Nephron progenitor cell (in vitro differentiated cells): Measurements from ENCODE around the gene VSNL1.

Experiments used
- DNase-seq: peaks from one replicate; pipeline ENCODE4 v3.0.0; 2021
- H3K27ac Mint-ChIP-seq: 2 replicates; pipeline ENCODE4 v1.8.0; 2021; ENCODE audit warnings: mild to moderate bottlenecking, moderate library complexity, mixed read lengths
- H3K27me3 Mint-ChIP-seq: 2 replicates; pipeline ENCODE4 v1.8.0; 2021; ENCODE audit warnings: mild to moderate bottlenecking, low read depth, mixed read lengths; ENCODE audit not compliant: poor library complexity
- H3K36me3 Mint-ChIP-seq: 2 replicates; pipeline ENCODE4 v1.8.0; 2021; ENCODE audit warnings: low read depth, mixed read lengths
- H3K4me1 Mint-ChIP-seq: 2 replicates; pipeline ENCODE4 v1.8.0; 2021; ENCODE audit warnings: mixed read lengths
- H3K4me3 Mint-ChIP-seq: 2 replicates; pipeline ENCODE4 v1.8.0; 2021; ENCODE audit warnings: mild to moderate bottlenecking, moderate library complexity, mixed read lengths
- H3K9me3 Mint-ChIP-seq: 2 replicates; pipeline ENCODE4 v1.8.0; 2021; ENCODE audit warnings: mild to moderate bottlenecking, moderate library complexity, mixed read lengths
- TF ChIP-seq, protein P1 (sequence below): fragments of 200-600 bp; sonication (generic); IDR thresholded peaks from 2 replicates; pipeline ENCODE4 v1.5.0; 2021; ENCODE audit warnings: antibody characterized with exemption

The VSNL1 gene

DNA sequence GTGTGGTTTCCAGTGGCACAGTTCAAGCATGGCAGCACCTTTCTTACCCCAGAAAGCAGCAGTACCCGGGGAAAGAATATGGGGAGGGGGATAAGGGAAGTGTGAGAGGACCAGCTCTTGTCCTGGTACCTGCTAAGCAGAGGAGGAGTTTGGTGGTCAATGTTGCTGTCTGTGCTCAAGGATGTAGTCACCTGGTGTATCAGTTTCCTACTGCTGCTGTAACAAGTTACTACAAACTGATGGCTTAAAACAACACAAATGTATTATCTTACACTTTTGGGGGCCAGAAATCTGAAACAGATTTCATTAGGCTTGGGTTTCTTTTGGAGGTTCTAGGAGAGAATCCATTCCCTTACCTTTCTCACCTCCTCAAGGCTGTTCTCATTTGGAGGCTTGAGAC is 77.5 kb downstream of the VSNL1 start:
- DNase-seq: no peak
- Mint-ChIP-seq H3K36me3 (no peaks in the 10 kb centered on the region), H3K9me3 (no peaks in the 10 kb centered on the region), H3K27ac (no peak overlapping the region), H3K27me3 (peaks cover 5% of the 10 kb centered on the region), H3K4me3 (no peak overlapping the region), H3K4me1 (peaks cover 7% of the 10 kb centered on the region)
- TF ChIP-seq, protein P1, sequence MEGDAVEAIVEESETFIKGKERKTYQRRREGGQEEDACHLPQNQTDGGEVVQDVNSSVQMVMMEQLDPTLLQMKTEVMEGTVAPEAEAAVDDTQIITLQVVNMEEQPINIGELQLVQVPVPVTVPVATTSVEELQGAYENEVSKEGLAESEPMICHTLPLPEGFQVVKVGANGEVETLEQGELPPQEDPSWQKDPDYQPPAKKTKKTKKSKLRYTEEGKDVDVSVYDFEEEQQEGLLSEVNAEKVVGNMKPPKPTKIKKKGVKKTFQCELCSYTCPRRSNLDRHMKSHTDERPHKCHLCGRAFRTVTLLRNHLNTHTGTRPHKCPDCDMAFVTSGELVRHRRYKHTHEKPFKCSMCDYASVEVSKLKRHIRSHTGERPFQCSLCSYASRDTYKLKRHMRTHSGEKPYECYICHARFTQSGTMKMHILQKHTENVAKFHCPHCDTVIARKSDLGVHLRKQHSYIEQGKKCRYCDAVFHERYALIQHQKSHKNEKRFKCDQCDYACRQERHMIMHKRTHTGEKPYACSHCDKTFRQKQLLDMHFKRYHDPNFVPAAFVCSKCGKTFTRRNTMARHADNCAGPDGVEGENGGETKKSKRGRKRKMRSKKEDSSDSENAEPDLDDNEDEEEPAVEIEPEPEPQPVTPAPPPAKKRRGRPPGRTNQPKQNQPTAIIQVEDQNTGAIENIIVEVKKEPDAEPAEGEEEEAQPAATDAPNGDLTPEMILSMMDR: no peak

DNA sequence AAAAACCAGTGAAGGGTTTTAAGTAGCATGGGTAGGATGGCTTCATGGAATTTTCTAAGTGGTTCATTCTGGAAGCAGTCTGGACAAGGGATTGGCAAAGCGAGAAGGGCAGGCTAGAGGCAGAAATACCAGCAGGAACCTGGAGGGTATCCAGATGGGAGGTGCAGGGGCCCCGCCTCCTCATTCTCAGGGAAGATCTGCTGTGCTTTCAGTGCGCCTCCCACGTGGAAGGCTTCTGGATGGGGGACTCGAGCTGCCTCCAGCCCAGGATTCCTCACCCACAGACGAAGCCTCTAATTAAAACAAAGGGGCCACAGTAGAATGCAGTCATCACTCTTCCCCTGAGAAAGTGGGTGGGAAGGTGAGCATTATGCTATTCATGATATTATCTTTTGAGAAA is 79.8 kb downstream of the VSNL1 start:
- Mint-ChIP-seq H3K4me1 (peaks cover 7% of the 10 kb centered on the region), H3K27ac (no peak overlapping the region), H3K9me3 (peaks cover 12% of the 10 kb centered on the region), H3K27me3 (peaks cover 5% of the 10 kb centered on the region), H3K36me3 (no peaks in the 10 kb centered on the region), H3K4me3 (no peak overlapping the region)
- DNase-seq: no peak
- TF ChIP-seq, protein P1: no peak

DNA sequence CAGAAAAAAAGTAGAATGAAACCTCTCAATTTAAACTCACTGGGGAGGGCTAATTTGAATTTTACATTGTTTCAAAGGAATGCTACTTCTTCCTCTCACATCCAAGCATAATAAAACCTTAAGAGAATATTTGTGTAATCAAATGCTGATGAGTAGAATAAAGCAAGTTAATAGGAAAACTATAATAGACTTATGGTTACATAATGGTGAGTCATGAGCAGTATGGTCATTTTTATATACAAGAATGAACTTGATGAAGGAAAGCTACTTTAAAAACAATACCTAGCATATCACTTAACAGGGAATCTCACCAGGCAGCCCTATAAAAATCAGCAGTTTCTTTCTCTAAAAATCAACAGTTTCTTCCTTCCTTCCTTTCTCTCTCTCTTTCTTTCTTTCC is 80.3 kb downstream of the VSNL1 start:
- no peaks in the 10 kb centered on the region for H3K36me3 Mint-ChIP-seq
- TF ChIP-seq, protein P1: no peak
- peaks cover 12% of the 10 kb centered on the region for H3K9me3 Mint-ChIP-seq
- H3K27me3 Mint-ChIP-seq: peaks cover 5% of the 10 kb centered on the region
- H3K4me1 Mint-ChIP-seq: peaks cover 7% of the 10 kb centered on the region
- DNase-seq: no peak
- no peak overlapping the region for H3K4me3 Mint-ChIP-seq
- no peak overlapping the region for H3K27ac Mint-ChIP-seq

DNA sequence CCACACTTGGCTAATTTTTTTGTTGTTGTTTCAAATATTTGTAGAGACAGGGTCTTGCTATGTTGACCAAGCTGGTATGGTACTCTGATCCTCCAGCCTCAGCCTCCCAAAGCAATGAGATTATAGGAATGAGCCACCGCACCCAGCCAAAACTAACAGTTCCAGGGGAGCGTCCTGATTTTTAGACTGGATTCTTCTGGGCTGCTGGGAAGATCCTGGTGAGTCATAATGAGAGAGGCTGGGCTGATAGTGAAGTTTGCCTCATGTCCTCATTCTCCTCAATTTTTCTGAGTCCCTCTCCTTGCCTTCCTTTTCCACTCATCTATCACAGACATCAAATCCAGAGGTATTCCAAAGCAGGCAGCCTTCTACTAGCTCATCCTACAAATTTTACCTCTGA is 81.3 kb downstream of the VSNL1 start:
- Mint-ChIP-seq H3K9me3 (peaks cover 12% of the 10 kb centered on the region), H3K27me3 (peaks cover 5% of the 10 kb centered on the region), H3K36me3 (no peaks in the 10 kb centered on the region), H3K4me3 (no peak overlapping the region), H3K4me1 (peaks cover 7% of the 10 kb centered on the region), H3K27ac (no peak overlapping the region)
- DNase-seq: no peak
- TF ChIP-seq, protein P1: no peak

DNA sequence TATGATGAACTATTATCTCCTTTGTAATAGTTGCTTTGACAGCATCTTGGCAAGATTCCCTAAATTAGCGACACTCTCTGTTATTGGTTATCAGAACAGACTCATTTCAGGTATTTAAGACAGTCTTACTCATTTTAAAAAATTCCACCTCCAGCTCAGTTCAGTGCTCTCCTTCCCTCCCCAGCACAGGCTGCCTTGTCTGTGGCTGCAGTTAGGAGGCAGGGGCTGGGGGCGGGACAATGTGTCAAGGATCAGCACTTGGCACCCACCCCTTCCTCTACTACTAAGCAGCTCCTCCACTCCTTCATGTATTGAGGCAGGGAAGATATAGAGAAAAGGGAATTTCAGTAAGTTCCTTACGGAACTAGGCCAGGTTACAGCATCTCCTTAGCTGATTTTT is 85.0 kb downstream of the VSNL1 start:
- no peak overlapping the region for H3K27ac Mint-ChIP-seq
- peaks cover 20% of the 10 kb centered on the region for H3K9me3 Mint-ChIP-seq
- H3K36me3 Mint-ChIP-seq: no peaks in the 10 kb centered on the region
- H3K27me3 Mint-ChIP-seq: peaks cover 5% of the 10 kb centered on the region
- TF ChIP-seq, protein P1: no peak
- no peaks in the 10 kb centered on the region for H3K4me1 Mint-ChIP-seq
- H3K4me3 Mint-ChIP-seq: no peak overlapping the region
- no peak for DNase-seq

DNA sequence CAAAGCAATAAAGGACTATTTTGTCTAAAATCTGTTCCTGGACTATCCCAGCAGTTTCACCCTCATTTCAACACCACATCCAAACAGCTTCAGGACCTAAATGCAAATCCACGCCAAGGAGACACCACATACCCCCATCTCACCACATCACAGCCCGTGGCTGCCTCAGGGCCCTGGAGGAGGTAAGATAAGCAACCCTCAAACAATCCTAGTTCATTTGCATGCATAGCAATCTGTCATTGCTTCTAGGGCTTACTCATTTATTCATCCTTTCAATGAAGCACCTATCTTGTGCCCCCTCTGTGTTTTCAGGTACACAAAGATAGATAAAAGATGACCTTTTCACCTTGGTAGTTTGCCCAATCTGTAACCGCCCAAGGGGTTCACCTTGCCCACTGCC is 86.5 kb downstream of the VSNL1 start:
- Mint-ChIP-seq H3K27me3 (peaks cover 4% of the 10 kb centered on the region), H3K9me3 (peaks cover 20% of the 10 kb centered on the region), H3K4me3 (no peak overlapping the region), H3K27ac (no peak overlapping the region), H3K36me3 (no peaks in the 10 kb centered on the region), H3K4me1 (no peaks in the 10 kb centered on the region)
- DNase-seq: no peak
- TF ChIP-seq, protein P1: no peak
